ENCODE measurements around the gene C1QTNF1.

- TF ChIP-seq EZH2 (IDR thresholded peaks at IDR 0.05; ENCODE audit: low read length) (no peak), CTCF (optimal IDR thresholded peaks at IDR 0.05 in 1 of 3, IDR thresholded peaks at IDR 0.05 in 1 of 3, conservative IDR thresholded peaks at IDR 0.05 in 1 of 3; ENCODE audit: extremely low read depth in 1 of 3, insufficient read depth in 2 of 3, low read length in 3 of 3) (no peak)
Observed at GRCh38 chr17:78997231-78997741, 26.7 kb upstream of the C1QTNF1 start.
